Measurements from ENCODE around the gene OR8B3. TPM values are rescaled to one million over a fixed set of nuclear protein-coding genes. Genes with fewer than 3 reads are reported as not detected.

Gene OR8B3, protein sequence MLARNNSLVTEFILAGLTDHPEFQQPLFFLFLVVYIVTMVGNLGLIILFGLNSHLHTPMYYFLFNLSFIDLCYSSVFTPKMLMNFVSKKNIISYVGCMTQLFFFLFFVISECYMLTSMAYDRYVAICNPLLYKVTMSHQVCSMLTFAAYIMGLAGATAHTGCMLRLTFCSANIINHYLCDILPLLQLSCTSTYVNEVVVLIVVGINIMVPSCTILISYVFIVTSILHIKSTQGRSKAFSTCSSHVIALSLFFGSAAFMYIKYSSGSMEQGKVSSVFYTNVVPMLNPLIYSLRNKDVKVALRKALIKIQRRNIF
- total RNA-seq (2021; ENCODE audit: unreplicated experiment) (not detected), Bru-seq, nascent RNA (not detected), BruChase-seq, experiment 1, labeled RNA remaining after a 6-hour chase (not detected), BruChase-seq, experiment 2, labeled RNA remaining after a 2-hour chase (not detected)
- not detected in 2 replicates for polyA plus RNA-seq (2012)
- long read RNA-seq, result 0 reads

GRCh38 chr11:124398924-124399323, at the start of gene OR8B3:
OR8B3 (minus strand) TSS chr11:124399024; CDS start chr11:124397351, 1,673 bp downstream.
- ATAC-seq, result no peak
- RAD21 ChIA-PET (ENCODE audit: low non-redundant PET in 1 of 2, low total read pairs in 2 of 2, uncharacterized antibody in 2 of 2, unreplicated experiment in 2 of 2), result no interaction called here

DNA sequence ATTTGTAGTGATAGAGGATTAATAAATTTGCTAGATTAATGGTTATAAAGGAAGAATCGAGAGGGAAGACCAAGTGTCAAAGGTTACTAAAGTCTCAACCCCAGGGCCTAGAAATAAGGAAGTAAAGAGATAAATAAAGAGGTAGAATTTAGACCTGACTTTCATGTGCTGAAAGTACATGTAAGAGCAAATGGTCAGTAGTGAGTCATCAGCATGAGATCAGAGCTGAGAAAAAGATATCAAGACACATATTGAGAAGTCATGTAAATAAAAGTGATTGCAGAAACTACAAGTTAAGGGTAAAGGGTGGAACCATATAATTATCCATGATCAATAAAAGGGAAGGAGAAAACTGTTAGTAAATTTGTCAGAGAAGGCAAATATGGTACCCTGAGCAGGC, 48.1 kb upstream of the OR8B3 start:
- Histone ChIP-seq H3K27ac (ENCODE audit: low read depth, low read length) (no peak overlapping the region), H2AFZ (ENCODE audit: low read depth, low read length, poor library complexity, severe bottlenecking) (no peak overlapping the region), H3K4me2 (ENCODE audit: low read length) (no peak overlapping the region), H3K79me2 (ENCODE audit: insufficient read depth, low read length) (no peaks in the 10 kb centered on the region), H3K27me3 (ENCODE audit: insufficient read depth, low read length) (peaks cover 32% of the 10 kb centered on the region; the same call in 1 of the 2 replicates), H4K20me1 (ENCODE audit: insufficient read depth) (no peaks in the 10 kb centered on the region), H3K36me3 (ENCODE audit: control insufficient read depth in 1 of 2, insufficient read depth in 2 of 2, low read length in 2 of 2) (no peaks in the 10 kb centered on the region), H3K9me3 (ENCODE audit: control insufficient read depth in 1 of 2, insufficient read depth in 1 of 2, low read depth in 1 of 2, low read length in 2 of 2) (no peaks in the 10 kb centered on the region), H3K9ac (ENCODE audit: low read length) (no peak overlapping the region), H3K4me3 (replicated peaks in 1 of 2; ENCODE audit: low read depth in 1 of 2, low read length in 2 of 2) (no peak overlapping the region), H3K9me2 (ENCODE audit: insufficient read depth) (no peaks in the 10 kb centered on the region), H3K4me1 (ENCODE audit: control insufficient read depth in 1 of 2, insufficient read depth in 2 of 2, low read length in 2 of 2) (no peaks in the 10 kb centered on the region)
- DNase-seq (ENCODE audit: low read depth, low spot score) (no peak), ATAC-seq (no peak)
- RAD21 ChIA-PET (ENCODE audit: low non-redundant PET in 1 of 2, low total read pairs in 2 of 2, uncharacterized antibody in 2 of 2, unreplicated experiment in 2 of 2), result no interaction called here
- intact Hi-C loops (cut with micrococcal nuclease), result no loop called here
- POLR2A ChIA-PET, result no interaction called here
- no TSS peak for BruUV-seq (replicated peaks)
- TF ChIP-seq CEBPB (IDR thresholded peaks at IDR 0.05; ENCODE audit: low read depth), result no peak
- TF ChIP-seq TCF7L2 (IDR thresholded peaks at IDR 0.05; ENCODE audit: borderline replicate concordance, extremely low read depth, insufficient read depth, insufficient read length), result no peak
- TF ChIP-seq CTCF (IDR thresholded peaks at IDR 0.05 in 2 of 3, conservative IDR thresholded peaks at IDR 0.05 in 1 of 3; ENCODE audit: borderline replicate concordance in 1 of 3, insufficient read depth in 1 of 3, low read depth in 2 of 3, low read length in 2 of 3), result no peak
- no peak for TF ChIP-seq ZNF274 (IDR thresholded peaks at IDR 0.05; ENCODE audit: low read depth, low read length)
- TF ChIP-seq ZBTB33 (IDR thresholded peaks at IDR 0.05; ENCODE audit: extremely low read depth, insufficient replicate concordance, low read length), result no peak
- TF ChIP-seq, protein P1, sequence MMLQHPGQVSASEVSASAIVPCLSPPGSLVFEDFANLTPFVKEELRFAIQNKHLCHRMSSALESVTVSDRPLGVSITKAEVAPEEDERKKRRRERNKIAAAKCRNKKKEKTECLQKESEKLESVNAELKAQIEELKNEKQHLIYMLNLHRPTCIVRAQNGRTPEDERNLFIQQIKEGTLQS (IDR thresholded peaks at IDR 0.05), result no peak
- TF ChIP-seq ELF1 (IDR thresholded peaks at IDR 0.05; ENCODE audit: borderline replicate concordance, low read depth), result no peak
- TF ChIP-seq EZH2phosphoT487 (IDR thresholded peaks at IDR 0.05; ENCODE audit: borderline replicate concordance), result no peak
- CTCF ChIA-PET, result no interaction called here

More at GRCh38 chr11:124398924-124399323, at the start of gene OR8B3:
- Histone ChIP-seq H4K20me1 (ENCODE audit: insufficient read depth) (no peaks in the 10 kb centered on the region), H3K9me3 (ENCODE audit: control insufficient read depth in 1 of 2, insufficient read depth in 1 of 2, low read depth in 1 of 2, low read length in 2 of 2) (no peaks in the 10 kb centered on the region), H3K36me3 (ENCODE audit: control insufficient read depth in 1 of 2, insufficient read depth in 2 of 2, low read length in 2 of 2) (no peaks in the 10 kb centered on the region), H3K27ac (ENCODE audit: low read depth, low read length) (no peak within 1 kb of the TSS), H3K4me1 (ENCODE audit: control insufficient read depth in 1 of 2, insufficient read depth in 2 of 2, low read length in 2 of 2) (no peaks in the 10 kb centered on the region), H3K9ac (ENCODE audit: low read length) (no peak within 1 kb of the TSS), H2AFZ (ENCODE audit: low read depth, low read length, poor library complexity, severe bottlenecking) (no peak within 1 kb of the TSS), H3K9me2 (ENCODE audit: insufficient read depth) (no peaks in the 10 kb centered on the region), H3K4me2 (ENCODE audit: low read length) (no peak within 1 kb of the TSS), H3K27me3 (ENCODE audit: insufficient read depth, low read length) (no peaks in the 10 kb centered on the region), H3K4me3 (replicated peaks in 1 of 2; ENCODE audit: low read depth in 1 of 2, low read length in 2 of 2) (no peak within 1 kb of the TSS), H3K79me2 (ENCODE audit: insufficient read depth, low read length) (no peaks in the 10 kb centered on the region)
- BruUV-seq (replicated peaks), result no TSS peak
- POLR2A ChIA-PET, result no interaction called here
- CTCF ChIA-PET, result no interaction called here
- intact Hi-C loops (cut with micrococcal nuclease), result no loop called here
- TF ChIP-seq ZFX (IDR thresholded peaks at IDR 0.05) (no peak), YY1 (IDR thresholded peaks at IDR 0.05; ENCODE audit: extremely low read depth, insufficient replicate concordance, low read depth, low read length) (no peak), CEBPB (IDR thresholded peaks at IDR 0.05; ENCODE audit: low read depth) (no peak), EZH2phosphoT487 (IDR thresholded peaks at IDR 0.05; ENCODE audit: borderline replicate concordance) (no peak), POLR2AphosphoS5 (IDR thresholded peaks at IDR 0.05; ENCODE audit: low read depth, low read length) (no peak)
- TF ChIP-seq, protein P2, sequence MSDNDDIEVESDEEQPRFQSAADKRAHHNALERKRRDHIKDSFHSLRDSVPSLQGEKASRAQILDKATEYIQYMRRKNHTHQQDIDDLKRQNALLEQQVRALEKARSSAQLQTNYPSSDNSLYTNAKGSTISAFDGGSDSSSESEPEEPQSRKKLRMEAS (IDR thresholded peaks at IDR 0.05), result no peak
- DNase-seq (ENCODE audit: low read depth, low spot score), result no peak
